Measurements from ENCODE around the gene LTBP1. TPM values are rescaled to one million over a fixed set of nuclear protein-coding genes. Genes with fewer than 3 reads are reported as not detected.
A peak's percentile ranks its signal among the peaks of the same experiment; 100 is the strongest.

The LTBP1 gene
- total and polyA plus RNA-seq, 2 experiments from 2014 or later, result 15.7 to 49.8 TPM

GRCh38 chr2:33247365-33247764 is 300.6 kb downstream of the LTBP1 start:
- no peaks in the 10 kb centered on the region for H3K36me3 ChIP-seq (ENCODE audit: insufficient read depth)
- no peak overlapping the region for H2AFZ ChIP-seq
- H3K27ac ChIP-seq (ENCODE audit: low read depth), result no peak overlapping the region
- no peak overlapping the region for H3K27ac Mint-ChIP-seq
- no peaks in the 10 kb centered on the region for H3K79me2 ChIP-seq (replicated peaks; ENCODE audit: insufficient read depth)
- no peaks in the 10 kb centered on the region for H3K27me3 ChIP-seq (ENCODE audit: insufficient read depth)
- H3K4me3 Mint-ChIP-seq, result no peak overlapping the region
- H3K9me3 Mint-ChIP-seq, result no peaks in the 10 kb centered on the region
- no peaks in the 10 kb centered on the region for H4K20me1 ChIP-seq (replicated peaks; ENCODE audit: insufficient read depth)
- no peaks in the 10 kb centered on the region for H3F3A ChIP-seq (replicated peaks; ENCODE audit: low read depth)
- TF ChIP-seq REST (IDR thresholded peaks at IDR 0.05; ENCODE audit: unreplicated experiment) (no peak), ZNF114 (CRISPR knock-in tag; IDR thresholded peaks at IDR 0.05) (no peak), ZNF331 (CRISPR knock-in tag; IDR thresholded peaks at IDR 0.05; ENCODE audit: low read depth) (no peak), EZH2phosphoT487 (IDR thresholded peaks at IDR 0.05; ENCODE audit: unreplicated experiment) (no peak), POLR2AphosphoS5 (IDR thresholded peaks at IDR 0.05; ENCODE audit: low read depth) (no peak), JUNB (IDR thresholded peaks at IDR 0.05; ENCODE audit: unreplicated experiment) (no peak)
- no peaks in the 10 kb centered on the region for H3K4me1 ChIP-seq (ENCODE audit: insufficient read depth)
- H3K4me2 ChIP-seq, result no peak overlapping the region
- no peaks in the 10 kb centered on the region for H3K36me3 Mint-ChIP-seq (ENCODE audit: low read depth)
- H3K4me1 Mint-ChIP-seq, result no peaks in the 10 kb centered on the region
- no peak overlapping the region for H3K4me3 ChIP-seq
- no peak for ATAC-seq
- H3K9me2 ChIP-seq (ENCODE audit: insufficient read depth), result no peaks in the 10 kb centered on the region
- DNase-seq (ENCODE audit: low spot score), result no peak
- H3K27me3 Mint-ChIP-seq (ENCODE audit: insufficient read depth, low read depth, poor library complexity), result no peaks in the 10 kb centered on the region

GRCh38 chr2:33250417-33251029 is 303.8 kb downstream of the LTBP1 start:
- no peak overlapping the region for H3K27ac ChIP-seq (ENCODE audit: low read depth)
- H3K79me2 ChIP-seq (replicated peaks; ENCODE audit: insufficient read depth), result no peaks in the 10 kb centered on the region
- no peak overlapping the region for H2AFZ ChIP-seq
- peak; percentile 95 for ATAC-seq
- Mint-ChIP-seq H3K4me3 (no peak overlapping the region), H3K36me3 (ENCODE audit: low read depth) (peaks cover 4% of the 10 kb centered on the region; the same call in 2 of the 3 replicates), H3K4me1 (no peaks in the 10 kb centered on the region), H3K27ac (no peak overlapping the region), H3K9me3 (no peaks in the 10 kb centered on the region), H3K27me3 (ENCODE audit: insufficient read depth, low read depth, poor library complexity) (no peaks in the 10 kb centered on the region)
- H3F3A ChIP-seq (replicated peaks; ENCODE audit: low read depth), result no peaks in the 10 kb centered on the region
- no peaks in the 10 kb centered on the region for H3K9me2 ChIP-seq (ENCODE audit: insufficient read depth)
- no peaks in the 10 kb centered on the region for H3K27me3 ChIP-seq (ENCODE audit: insufficient read depth)
- H3K4me3 ChIP-seq, result no peak overlapping the region
- H3K36me3 ChIP-seq (ENCODE audit: insufficient read depth), result no peaks in the 10 kb centered on the region
- DNase-seq (ENCODE audit: low spot score), result peak; percentile 29
- no peaks in the 10 kb centered on the region for H3K4me1 ChIP-seq (ENCODE audit: insufficient read depth)
- H4K20me1 ChIP-seq (replicated peaks; ENCODE audit: insufficient read depth), result no peaks in the 10 kb centered on the region
- no peak for TF ChIP-seq CREB1 (CRISPR knock-in tag; IDR thresholded peaks at IDR 0.05; ENCODE audit: low read depth)
- TF ChIP-seq REST (IDR thresholded peaks at IDR 0.05; ENCODE audit: unreplicated experiment), result no peak
- TF ChIP-seq EZH2 (IDR thresholded peaks at IDR 0.05; ENCODE audit: low read depth, unreplicated experiment), result no peak
- TF ChIP-seq POLR2AphosphoS5 (IDR thresholded peaks at IDR 0.05; ENCODE audit: low read depth), result no peak
- no peak for TF ChIP-seq ZNF114 (CRISPR knock-in tag; IDR thresholded peaks at IDR 0.05)
- no peak for TF ChIP-seq ZNF331 (CRISPR knock-in tag; IDR thresholded peaks at IDR 0.05; ENCODE audit: low read depth)
- no peak for TF ChIP-seq JUNB (IDR thresholded peaks at IDR 0.05; ENCODE audit: unreplicated experiment)
- no peak for TF ChIP-seq NANOG (IDR thresholded peaks at IDR 0.05; ENCODE audit: borderline replicate concordance)
- TF ChIP-seq ETS1 (IDR thresholded peaks at IDR 0.05), result no peak
- H3K4me2 ChIP-seq, result no peak overlapping the region

All from GM23338 (cell line).